Amniotic epithelial cell (primary cell): ENCODE results near the gene CREB3L1.
A peak's percentile ranks its signal among the peaks of the same experiment; 100 is the strongest.
"Not testable (repeated sequence)": the region's sequence is repeated elsewhere in the genome, so short reads cannot be mapped to it uniquely, and the experiment has no call there.

Experiments used
- DNase-seq: peaks from one replicate; pipeline ENCODE4 v3.0.0-alpha.2; 2010; ENCODE audit warnings: low read depth

The CREB3L1 gene

GRCh38 chr11:46295312-46296058 is 18.0 kb downstream of the CREB3L1 start:
- DNase-seq, result peak; percentile 81

- DNase-seq, result no peak
Observed at GRCh38 chr11:46296059-46296527, 18.6 kb downstream of the CREB3L1 start.

DNA sequence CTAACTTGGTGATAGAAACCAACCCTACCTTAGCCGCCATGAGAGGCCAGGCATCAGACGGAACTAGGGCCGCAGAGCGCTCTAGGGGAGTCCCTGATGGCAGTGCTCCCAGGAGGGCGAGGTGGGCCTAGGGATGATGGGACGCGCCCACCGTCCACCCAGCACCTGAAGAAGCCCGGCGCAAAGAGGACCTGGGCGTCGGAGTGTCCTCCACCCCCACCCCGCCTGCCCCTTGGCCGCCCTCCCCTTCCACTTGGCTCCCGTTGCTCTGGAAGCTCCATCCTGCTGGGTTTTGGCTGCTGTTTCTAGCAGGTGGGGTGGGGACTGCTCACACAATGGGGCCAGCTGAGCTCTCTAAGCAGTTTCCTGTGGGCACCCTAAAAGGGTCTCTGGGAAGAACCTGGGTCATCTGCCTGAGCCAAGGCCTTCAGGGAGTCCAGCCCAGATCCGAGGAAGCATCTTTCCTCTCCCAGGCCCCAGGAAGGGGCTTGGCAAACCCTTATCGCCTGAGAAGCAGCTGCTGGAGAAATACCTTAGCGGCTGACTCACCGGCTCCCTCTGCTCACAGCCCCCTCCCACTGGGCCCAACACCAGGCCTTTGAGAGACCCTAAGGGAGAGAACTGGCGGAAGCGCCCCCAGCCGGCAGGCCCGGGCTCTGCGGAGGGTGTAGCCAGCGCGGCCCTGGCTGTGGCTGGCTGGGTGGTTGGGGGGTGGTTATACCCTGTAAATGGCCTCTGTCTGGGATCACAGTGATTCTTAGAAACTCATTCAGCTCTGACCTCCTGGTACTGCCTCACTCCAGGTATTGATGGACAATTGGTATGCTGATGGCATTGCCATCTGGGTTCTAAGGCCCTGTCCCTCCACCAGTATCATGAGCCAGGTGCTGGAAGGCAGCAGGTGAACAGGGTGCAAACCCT is 19.3 kb downstream of the CREB3L1 start:
- DNase-seq, result peak; percentile 98

DNA sequence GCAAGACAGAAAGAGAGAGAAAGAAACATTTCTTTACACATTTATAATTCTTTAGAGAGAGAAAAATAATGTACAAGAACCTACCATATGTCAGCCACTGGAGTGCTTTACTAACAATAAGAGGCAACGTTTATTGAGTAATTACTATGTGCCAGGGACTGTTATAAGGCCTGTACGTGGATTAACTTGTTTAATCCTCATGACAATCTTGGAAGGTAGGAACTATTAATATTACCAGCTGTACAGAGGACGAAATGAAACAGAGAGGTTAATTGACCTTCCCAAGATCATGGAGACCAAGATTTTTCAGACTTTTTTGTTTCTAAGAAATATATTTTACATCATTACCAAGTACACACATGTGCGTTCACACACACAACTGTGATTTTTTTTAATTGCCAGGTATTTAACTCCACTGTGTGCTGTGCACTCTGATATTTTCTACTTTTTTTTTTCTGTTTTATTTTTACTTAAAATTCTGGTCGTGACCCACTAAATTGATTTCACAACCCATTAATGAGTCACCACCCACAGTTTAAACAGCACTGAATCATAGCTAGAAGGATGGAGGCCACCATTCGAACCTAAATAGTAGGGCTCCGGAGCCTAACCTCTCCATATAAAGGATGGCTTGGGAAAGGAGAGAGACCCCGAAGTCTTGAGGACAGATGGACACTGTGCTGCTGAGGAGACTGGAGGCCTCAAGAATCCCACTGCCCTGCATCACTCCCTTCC is 21.4 kb downstream of the CREB3L1 start:
- peak; percentile 88 for DNase-seq

GRCh38 chr11:46299451-46299961 is 22.0 kb downstream of the CREB3L1 start:
- peak; percentile 37 for DNase-seq

DNA sequence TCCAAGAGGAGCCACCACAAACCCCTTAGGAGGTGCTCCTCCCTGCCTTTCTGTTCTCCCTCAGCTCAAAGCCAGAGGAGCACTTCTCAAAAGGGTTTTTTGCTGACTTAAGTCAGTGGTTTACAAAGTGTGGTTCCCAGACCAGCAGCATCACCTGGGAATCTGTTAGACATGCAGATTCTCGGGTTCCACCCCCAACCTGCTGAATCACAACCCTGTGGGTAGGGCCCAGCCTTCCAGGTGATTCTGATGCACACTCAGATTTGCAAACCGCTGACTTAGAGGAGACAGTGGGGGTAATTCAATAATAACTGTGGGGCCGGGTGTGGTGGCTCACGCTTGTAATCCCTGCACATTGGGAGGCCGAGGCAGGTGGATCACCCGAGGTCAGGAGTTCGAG is 22.8 kb downstream of the CREB3L1 start:
- no peak for DNase-seq

DNA sequence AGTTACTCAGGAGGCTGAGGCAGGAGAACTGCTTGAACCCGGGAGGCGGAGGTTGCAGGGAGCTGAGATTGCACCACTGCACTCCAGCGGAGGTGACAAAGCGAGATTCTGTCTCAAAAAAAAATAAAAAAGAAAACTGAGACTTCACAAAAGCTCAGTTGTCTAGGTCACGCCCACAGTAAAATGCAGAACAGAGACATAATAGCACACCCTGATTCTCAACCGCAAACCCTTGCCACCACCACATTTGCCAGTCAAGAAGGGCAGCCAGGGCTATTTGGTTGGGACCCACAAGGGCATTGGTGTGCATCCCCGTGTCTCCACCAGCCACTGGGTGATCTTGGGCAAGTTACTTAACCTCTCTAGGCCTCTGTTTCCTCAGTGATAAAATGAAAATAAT is 25.4 kb downstream of the CREB3L1 start:
- DNase-seq, result no peak

DNA sequence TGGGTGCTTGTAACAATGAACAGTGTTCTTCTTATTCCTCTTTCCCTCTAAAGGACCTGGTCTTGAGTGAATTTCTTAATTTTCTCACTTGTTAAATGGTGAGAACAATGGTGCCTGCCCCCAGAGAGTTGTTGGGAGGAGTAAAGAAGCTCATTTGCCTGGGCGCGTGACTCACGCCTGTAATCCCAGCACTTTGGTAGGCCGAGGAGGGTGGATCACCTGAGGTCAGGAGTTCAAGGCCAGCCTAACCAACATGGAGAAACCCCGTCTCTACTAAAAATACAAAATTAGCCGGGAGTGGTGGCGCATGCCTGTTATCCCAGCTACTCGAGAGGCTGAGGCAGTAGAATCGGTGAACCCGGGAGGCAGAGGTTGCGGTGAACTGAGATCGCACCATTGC is 26.6 kb downstream of the CREB3L1 start:
- not testable (repeated sequence) for DNase-seq

- no peak for DNase-seq
Observed at GRCh38 chr11:46304605-46305179, 27.2 kb downstream of the CREB3L1 start.

- peak; percentile 70 for DNase-seq
Observed at GRCh38 chr11:46305295-46305694, 27.8 kb downstream of the CREB3L1 start.

DNA sequence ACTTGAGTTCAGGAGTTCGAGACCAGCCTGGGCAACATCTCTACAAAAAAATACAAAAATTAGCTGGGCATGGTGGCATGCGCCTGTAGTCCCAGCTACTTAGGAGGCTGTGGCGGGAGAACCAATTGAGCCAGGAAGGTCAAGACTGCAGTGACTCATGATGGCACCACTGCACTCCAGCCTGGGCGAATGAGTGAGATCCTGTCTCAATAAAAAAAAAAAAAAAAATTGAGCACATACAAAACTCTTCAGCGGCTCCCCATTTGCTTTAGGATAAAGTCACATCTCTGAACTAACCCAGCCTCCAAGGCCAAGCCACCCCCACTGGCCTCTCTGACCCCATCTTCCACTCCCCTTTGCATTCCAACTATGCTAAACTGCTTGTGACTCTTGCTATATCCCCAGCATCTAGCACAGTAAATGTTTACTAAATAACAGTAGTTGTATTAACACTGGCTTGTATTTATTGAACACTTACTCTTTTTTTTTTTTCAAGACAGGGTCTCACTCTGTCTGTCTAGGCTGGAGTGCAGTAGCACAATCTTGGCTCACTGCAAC is 28.9 kb downstream of the CREB3L1 start:
- DNase-seq, result peak; percentile 54

GRCh38 chr11:46307369-46307768 is 29.9 kb downstream of the CREB3L1 start:
- no peak for DNase-seq

- DNase-seq, result no peak
Observed at GRCh38 chr11:46307785-46308341, 30.4 kb downstream of the CREB3L1 start.

DNA sequence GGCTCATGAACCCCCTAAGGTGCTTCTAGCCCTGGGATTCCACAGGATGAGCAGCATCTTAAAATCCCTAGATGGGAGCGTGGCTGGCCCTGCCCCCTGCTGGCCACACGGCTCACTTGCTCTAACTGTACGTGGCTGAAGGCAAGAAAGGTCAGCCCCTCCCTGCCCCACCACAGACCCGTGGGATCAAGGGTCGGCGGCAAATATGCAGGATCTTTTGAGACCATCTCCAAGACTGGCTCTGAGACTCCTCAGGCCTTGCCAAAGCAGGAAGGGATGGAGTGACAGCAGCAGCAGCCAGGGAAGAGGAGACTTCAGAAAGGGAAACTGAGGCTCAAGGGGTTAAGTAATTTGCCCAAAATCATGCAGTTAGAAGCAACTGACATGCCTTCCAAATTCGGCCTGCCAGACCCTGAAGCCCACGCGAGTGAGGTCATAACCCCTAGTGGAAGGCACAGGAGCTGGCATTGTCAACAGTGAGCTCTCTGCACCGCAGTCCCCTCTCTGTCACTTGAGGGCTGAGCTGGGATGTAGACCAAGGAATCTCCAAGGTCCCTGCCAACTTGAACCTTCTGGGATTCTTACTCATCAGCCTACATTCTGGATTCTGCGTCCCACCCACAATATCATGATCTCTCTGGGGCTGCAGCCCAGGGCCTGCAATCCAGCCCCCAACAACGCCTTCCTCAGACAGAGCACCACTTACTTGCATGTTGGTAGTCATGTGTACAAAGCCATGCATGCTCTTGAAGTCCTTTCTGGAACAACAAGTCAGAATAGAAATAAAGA is 31.4 kb downstream of the CREB3L1 start:
- peak; percentile 58 for DNase-seq

- DNase-seq, result no peak
Observed at GRCh38 chr11:46309814-46310259, 32.4 kb downstream of the CREB3L1 start.

DNA sequence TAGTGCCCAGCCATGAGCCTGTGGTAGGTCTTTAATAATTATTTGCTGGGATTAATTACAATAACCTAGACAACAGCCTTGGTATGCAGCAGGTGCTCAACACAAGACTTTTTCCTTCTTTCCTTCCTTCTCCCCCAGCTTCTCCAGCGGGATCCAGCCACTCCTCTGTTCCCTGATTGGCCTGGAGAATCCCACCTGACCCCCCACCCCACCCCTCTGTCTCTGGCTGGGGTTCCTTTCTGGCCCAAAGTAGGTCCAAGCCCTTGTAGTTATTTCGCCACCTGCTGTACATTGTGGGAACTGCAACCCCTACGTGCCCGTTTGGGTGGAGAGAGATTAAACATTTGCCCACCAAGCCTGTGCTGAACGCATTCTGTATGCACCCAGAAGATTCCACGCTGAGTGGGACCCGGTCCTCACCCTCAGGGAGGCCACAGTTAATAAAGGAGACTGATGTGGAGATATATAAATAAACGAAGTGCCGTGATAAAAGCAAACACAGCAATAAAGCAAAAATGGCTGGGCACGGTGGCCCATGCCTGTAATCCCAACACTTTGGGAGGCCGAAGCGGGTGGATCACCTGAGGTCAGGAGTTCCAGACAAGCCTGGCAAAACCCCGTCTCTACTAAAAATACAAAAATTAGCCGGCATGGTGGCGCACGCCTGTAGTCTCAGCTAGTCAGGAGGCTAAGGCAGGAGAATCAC is 37.7 kb downstream of the CREB3L1 start:
- peak; percentile 76 for DNase-seq

DNA sequence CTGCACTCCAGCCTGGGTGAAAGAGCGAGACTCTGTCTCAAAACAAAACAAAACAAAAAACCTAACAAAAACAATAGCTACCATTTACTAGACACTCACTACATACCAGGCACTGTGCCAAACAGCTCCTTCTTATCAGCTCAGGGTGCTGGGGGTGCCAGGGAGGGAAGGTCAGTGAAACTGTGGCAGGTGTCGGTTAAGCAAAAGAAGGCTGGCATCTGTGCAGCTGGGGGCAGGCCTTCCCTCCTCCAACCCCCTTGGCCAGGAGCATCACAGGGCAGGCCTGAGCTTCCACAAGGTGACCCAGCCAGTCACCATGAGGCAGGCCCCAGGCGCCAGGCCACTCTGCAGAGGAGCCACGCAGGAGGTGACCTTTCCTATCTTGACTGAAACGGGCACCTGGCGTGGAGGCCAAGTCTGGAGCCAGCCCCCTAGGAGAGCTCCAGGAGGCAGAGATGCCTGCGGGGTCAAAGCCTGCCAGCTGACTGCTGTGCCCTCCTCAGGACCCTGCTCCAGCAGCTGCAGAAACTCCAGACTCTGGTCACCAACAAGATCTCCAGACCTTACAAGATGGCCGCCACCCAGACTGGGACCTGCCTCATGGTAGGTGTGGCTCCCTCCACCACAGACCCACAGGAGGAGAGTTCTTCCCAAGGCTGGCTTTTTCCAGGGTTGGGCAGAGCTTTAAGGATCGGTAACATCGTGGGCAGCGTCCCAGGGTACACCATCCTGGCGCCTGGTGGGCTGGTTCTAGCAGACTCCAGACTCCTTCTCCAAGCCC is 38.5 kb downstream of the CREB3L1 start:
- DNase-seq, result peak; percentile 28

DNA sequence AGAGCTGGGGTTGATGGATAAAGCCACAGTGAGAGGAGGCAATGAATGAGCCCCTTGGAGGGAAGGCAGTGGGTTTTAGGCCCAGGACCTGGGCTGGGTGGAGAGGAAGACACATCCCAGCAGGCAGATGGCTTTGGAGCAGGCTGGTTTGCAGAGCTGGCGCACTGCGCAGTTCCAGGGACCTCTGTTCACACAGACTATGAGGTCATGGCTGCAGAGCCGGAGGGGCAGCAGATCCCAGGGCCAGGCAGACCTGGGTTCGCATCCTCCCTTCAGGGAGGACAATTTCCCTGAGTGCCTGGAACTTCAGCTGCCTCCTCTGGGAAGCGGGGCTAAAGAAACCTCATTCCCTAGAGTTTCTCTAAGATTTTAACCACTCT is 41.6 kb downstream of the CREB3L1 start:
- DNase-seq, result no peak

GRCh38 chr11:46321757-46322156 is 44.3 kb downstream of the CREB3L1 start:
- peak; percentile 89 for DNase-seq
